Heart right ventricle (tissue), 16 donors: ENCODE data around the gene DGKQ. TPM values are rescaled to one million over a fixed set of nuclear protein-coding genes. Genes with fewer than 3 reads are reported as not detected.

Experiments used
- ATAC-seq, 8 donors: fragments of 200-7000 bp; cut with Tn5 transposase; one replicate each; pipeline ENCODE4 v1.9.1; 2020; ENCODE audit warnings: mild to moderate bottlenecking in 8 of 8, moderate library complexity in 8 of 8, moderate number of reproducible peaks in 1 of 8
- DNase-seq, 2 donors: peaks; one replicate each; pipeline ENCODE4 v3.0.0-alpha.2; 2020
- H3K27ac ChIP-seq, 10 donors: fragments of 200-600 bp; sonication (generic) in 2 of 10; one replicate each; pipeline versions ENCODE4 v1.5.0 to v1.8.0; 2020 to 2022; ENCODE audit warnings: mild to moderate bottlenecking in 3 of 10
- H3K27me3 ChIP-seq, 7 donors: fragments of 200-600 bp; one replicate each; pipeline ENCODE4 v1.8.0; 2021 to 2022; ENCODE audit warnings: mild to moderate bottlenecking in 2 of 7
- H3K36me3 ChIP-seq, 9 donors: fragments of 200-600 bp; sonication (generic) in 1 of 9; one replicate each; pipeline versions ENCODE4 v1.5.0 to v1.8.0; 2020 to 2022; ENCODE audit warnings: mild to moderate bottlenecking in 2 of 9
- H3K4me1 ChIP-seq, 9 donors: fragments of 200-600 bp; sonication (generic) in 1 of 9; one replicate each; pipeline versions ENCODE4 v1.5.0 to v1.8.0; 2020 to 2022; ENCODE audit warnings: mild to moderate bottlenecking in 4 of 9
- H3K4me3 ChIP-seq, 10 donors: fragments of 200-600 bp; sonication (generic) in 2 of 10; one replicate each; pipeline versions ENCODE4 v1.5.0 to v1.8.0; 2020 to 2022; ENCODE audit warnings: mild to moderate bottlenecking in 7 of 10, moderate library complexity in 2 of 10
- H3K9me3 ChIP-seq, 11 donors: fragments of 200-600 bp in 10 of 11; sonication (generic) in 2 of 11; one replicate each; pipeline versions ENCODE4 v1.5.0 to v1.8.0; 2013 to 2022; ENCODE audit warnings: mild to moderate bottlenecking in 2 of 11, control low read depth in 1 of 11, moderate library complexity in 1 of 11
- CTCF ChIP-seq, 9 donors: fragments of 200-600 bp; sonication (generic) in 2 of 9; IDR thresholded peaks; one replicate each; pipeline versions ENCODE4 v1.5.0 to v1.8.0; 2021 to 2022; ENCODE audit warnings: antibody characterized with exemption in 9 of 9, mild to moderate bottlenecking in 5 of 9, moderate library complexity in 1 of 9
- WGBS, 2 donors: extraction: QIAGEN DNeasy Blood & Tissue Kit; methylation state at CpG; one replicate each; pipeline ENCODE4 v1.1.7; 2013; ENCODE audit warnings: inconsistent platforms in 1 of 2; 5-methylcytosine and 5-hydroxymethylcytosine counted together
- intact Hi-C, 10 donors: fragments of 100-400 bp; cut with DNase I; formaldehyde crosslinking; loops; one replicate each; pipeline versions ENCODE4 v1.11.1 to v1.14.2; 2022
- polyA plus RNA-seq, 2 donors: library from polyadenylated mRNA; stranded (reverse); fragments of 200-250 nt; gene quantifications; one replicate each; pipeline ENCODE4 v1.2.3, GENCODE V29; 2013
- total RNA-seq, 10 donors: library from RNA; stranded (reverse); fragmentation: NEBNext Ultra II Directional in 3 of 10; extraction: Animal tissue kit (Norgen Biotek cat#: 25700) in 3 of 10; gene quantifications; one replicate each; pipeline versions ENCODE4 v1.2.1 to v1.2.4, GENCODE V29; 2021 to 2023
- donor health status: Arrhythmogenic right ventricular cardiomyopathy.
- donor health status: ischemic (EF 13 %, LVEDD 7.1; RV severe dilation, severe dysfunction).
- donor health status: healthy with polysubstance abuse.
- donor health status: DM: no; HTN: yes; CAD: no.
- donor health status: DM: no; HTN: no; CAD: no.
- donor health status: ischemic (EF 25% LVEDD 6.9; RV normal size, moderate dysfunction).
- donor health status: ischemic (EF 25% LVEDD 5.7; RV mildly dilated, moderate dysfunction).
- donor health status: healthy.
- donor health status: DM: yes; HTN: yes; CAD: no.
- donor health status: Ischemic cardiomyopathy.
- donor health status: ischemic (EF 35%, LVEDD 5.7; RV mildly dilated, moderate dysfunction).
- donor health status: nonischemic (EF 11% LVEDD 7.7; RV severe dilation, severe dysfunction).
- donor health status: DM: yes; HTN: yes; CAD: no.
- donor health status: PGD.
- donor health status: ischemic (EF 29% LVEDD 5.4; RV normal size, mild dysfunction).
- donor health status: nonischemic (EF 23%, LVEDD 6.1; RV moderate dilation, normal function).

The DGKQ gene
- total and polyA plus RNA-seq, 12 donors, result 2.8 to 5.2 (median 3.8) TPM

DNA sequence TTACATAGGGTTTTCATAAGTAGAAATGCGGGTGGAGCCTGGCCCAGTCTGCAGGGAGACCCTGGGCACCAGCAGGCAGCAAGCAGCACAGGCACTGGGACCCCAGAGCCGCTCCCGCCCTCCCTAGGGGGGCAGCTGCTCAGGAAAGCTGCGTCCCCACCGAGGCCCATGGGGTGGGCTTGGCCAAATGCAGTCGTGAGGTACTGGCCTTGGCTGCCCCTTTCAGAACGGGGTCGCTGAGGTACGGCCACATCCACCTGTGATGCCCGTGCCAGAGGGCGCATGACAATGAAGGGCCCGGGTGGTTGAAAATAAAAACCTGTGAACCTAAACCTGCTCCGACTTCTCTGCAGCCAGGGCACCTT, 24.5 kb downstream of the DGKQ start:
- 89 to 93% methylated on average over 13 of the region's 13 CpGs for WGBS, 2 donors
- H3K9me3 ChIP-seq, result no peaks in the 10 kb centered on the region

DNA sequence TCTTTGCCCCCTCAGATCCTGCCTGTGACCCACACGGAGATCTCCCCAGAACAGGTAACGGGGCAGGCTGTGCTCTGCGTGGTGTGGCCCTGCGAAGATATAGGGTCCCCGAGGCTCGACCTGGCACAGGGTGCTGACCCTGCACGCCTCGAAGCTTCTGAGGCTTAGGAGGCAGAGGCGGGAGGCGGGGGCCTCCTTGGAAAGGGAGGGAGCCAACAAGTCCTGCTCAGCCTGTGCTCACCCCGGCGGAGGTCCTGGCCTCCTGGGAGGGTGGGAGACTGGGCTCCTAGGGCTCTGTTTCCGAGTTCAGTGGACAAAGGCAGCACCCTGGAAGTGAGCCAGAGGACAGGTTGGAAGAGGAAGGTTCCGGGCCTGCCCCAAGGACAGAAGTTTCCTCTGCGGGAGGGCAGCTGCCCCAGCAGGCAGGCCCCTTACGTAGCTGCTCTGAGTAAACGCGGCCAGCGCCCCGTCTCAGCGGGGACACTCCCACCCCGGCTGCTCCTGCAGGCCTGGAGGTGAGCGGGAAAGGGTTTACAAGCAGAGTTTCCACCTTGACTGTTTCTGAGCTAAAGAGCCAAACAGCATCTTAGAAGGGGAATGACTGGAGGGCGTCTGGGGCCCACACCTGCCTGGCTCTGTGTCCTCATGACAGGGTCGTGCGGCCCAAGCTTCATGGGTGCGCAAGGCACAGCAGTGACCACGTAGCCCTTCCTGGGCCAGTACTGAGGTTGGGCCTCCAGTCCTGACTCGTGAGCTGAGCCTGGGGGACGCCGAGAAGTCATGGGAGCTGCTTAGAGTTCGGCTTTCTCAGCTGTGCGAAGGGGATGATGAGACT, 25.1 kb downstream of the DGKQ start:
- no peaks in the 10 kb centered on the region for H3K9me3 ChIP-seq
- TF ChIP-seq CTCF (IDR thresholded peaks at IDR 0.05), result no peak
- peaks cover 0 to 6% (median 0%) of the 10 kb centered on the region in 9 donors for H3K4me1 ChIP-seq
- 76 to 77% methylated on average over 33 of the region's 33 CpGs for WGBS, 2 donors
- DNase-seq, result peak in 1 of 2 donors; percentile 10
- no peak overlapping the region for H3K4me3 ChIP-seq
- ATAC-seq, result peak in 2 of 8 donors; percentile 26 to 29
- no peaks in the 10 kb centered on the region for H3K27me3 ChIP-seq
- peaks cover 0 to 34% (median 3%) of the 10 kb centered on the region in 9 donors for H3K36me3 ChIP-seq
- intact Hi-C loops, result no loop called here
- no peak overlapping the region for H3K27ac ChIP-seq

More for the DNA sequence above, 24.5 kb downstream of the DGKQ start:
- TF ChIP-seq CTCF (IDR thresholded peaks at IDR 0.05), result no peak
- Histone ChIP-seq H3K4me1 (peaks cover 0 to 6% (median 0%) of the 10 kb centered on the region in 9 donors), H3K27ac (no peak overlapping the region), H3K36me3 (peaks cover 0 to 34% (median 8%) of the 10 kb centered on the region in 9 donors), H3K27me3 (no peaks in the 10 kb centered on the region), H3K4me3 (no peak overlapping the region)
- no peak for DNase-seq
- intact Hi-C loops, result no loop called here
- no peak for ATAC-seq

DNA sequence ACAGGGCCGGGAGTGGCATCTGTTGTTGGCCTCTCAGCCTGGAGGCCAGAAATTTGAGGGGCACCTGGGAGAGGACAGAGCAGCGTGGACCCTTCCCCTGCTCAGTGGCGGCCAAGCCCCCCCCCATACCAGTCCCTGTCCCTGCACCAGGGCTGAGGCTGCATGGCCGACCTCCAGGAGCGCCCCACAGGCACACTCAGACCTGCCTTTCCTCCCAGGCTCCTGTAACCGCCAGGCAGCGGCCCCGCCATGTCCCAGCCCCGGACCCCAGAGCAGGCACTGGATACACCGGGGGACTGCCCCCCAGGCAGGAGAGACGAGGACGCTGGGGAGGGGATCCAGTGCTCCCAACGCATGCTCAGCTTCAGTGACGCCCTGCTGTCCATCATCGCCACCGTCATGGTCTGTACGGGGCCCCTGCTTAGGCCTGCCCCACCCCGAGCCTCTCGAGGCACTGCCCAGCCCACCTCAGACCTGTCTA, 25.8 kb downstream of the DGKQ start:
- no peak for DNase-seq
- peak in 2 of 8 donors; percentile 9 to 35 for ATAC-seq
- Histone ChIP-seq H3K9me3 (no peaks in the 10 kb centered on the region), H3K4me1 (peaks cover 0 to 6% (median 0%) of the 10 kb centered on the region in 9 donors), H3K27me3 (no peaks in the 10 kb centered on the region), H3K4me3 (no peak overlapping the region), H3K36me3 (peaks cover 0 to 29% (median 0%) of the 10 kb centered on the region in 9 donors), H3K27ac (no peak overlapping the region)
- no peak for TF ChIP-seq CTCF (IDR thresholded peaks at IDR 0.05)
- WGBS, 2 donors, result 95 to 96% methylated on average over 18 to 19 of the region's 19 CpGs
- intact Hi-C loops, result no loop called here

GRCh38 chr4:946517-947471, 26.6 kb downstream of the DGKQ start:
- DNase-seq (no peak), ATAC-seq (no peak)
- WGBS, 2 donors, result 68 to 71% methylated on average over 62 of the region's 62 CpGs
- no peak for TF ChIP-seq CTCF (IDR thresholded peaks at IDR 0.05)
- Histone ChIP-seq H3K9me3 (no peaks in the 10 kb centered on the region), H3K4me1 (peaks cover 0 to 6% (median 0%) of the 10 kb centered on the region in 9 donors), H3K4me3 (no peak overlapping the region), H3K27me3 (no peaks in the 10 kb centered on the region), H3K27ac (no peak overlapping the region), H3K36me3 (peaks cover 0 to 24% (median 0%) of the 10 kb centered on the region in 9 donors)
- intact Hi-C loops, result no loop called here
